CD4-positive, alpha-beta T cell treated with Interleukin-6 for 4 hours (primary cell): ENCODE data around the gene C1orf174.

ENCODE experiments used
- DNase-seq: peaks from one replicate; pipeline ENCODE4 v3.0.0-alpha.2; 2020; ENCODE audit warnings: mixed read lengths

C1orf174 gene

GRCh38 chr1:3864884-3865283 lies 35.2 kb downstream of the C1orf174 start:
- no peak for DNase-seq

GRCh38 chr1:3863231-3863935 lies 36.7 kb downstream of the C1orf174 start:
- no peak for DNase-seq

GRCh38 chr1:3858231-3858981 lies 41.7 kb downstream of the C1orf174 start:
- no peak for DNase-seq

GRCh38 chr1:3857791-3858129 lies 42.3 kb downstream of the C1orf174 start:
- DNase-seq = no peak

GRCh38 chr1:3856923-3857790 lies 42.9 kb downstream of the C1orf174 start, which contains the start of the genes CEP104 and DFFB:
Gene CEP104, minus strand, starts transcription at chr1:3857211. Its CDS starts 4,804 bp downstream, at chr1:3852407.
Gene DFFB, plus strand, starts transcription at chr1:3857476. Its CDS starts 128 bp downstream, at chr1:3857604.
- DNase-seq = peak; percentile 98

GRCh38 chr1:3852711-3853485 lies 47.2 kb downstream of the C1orf174 start:
- DNase-seq = no peak

GRCh38 chr1:3852091-3852490 lies 48.0 kb downstream of the C1orf174 start:
- DNase-seq = no peak

GRCh38 chr1:3851292-3851691 lies 48.8 kb downstream of the C1orf174 start:
- DNase-seq = no peak

GRCh38 chr1:3850857-3851256 lies 49.2 kb downstream of the C1orf174 start:
- DNase-seq = no peak

GRCh38 chr1:3847081-3847480 lies 53.0 kb downstream of the C1orf174 start:
- DNase-seq = no peak

- DNase-seq = no peak
Measured at GRCh38 chr1:3846541-3846940, 53.5 kb downstream of the C1orf174 start.

GRCh38 chr1:3842912-3843311 lies 57.2 kb downstream of the C1orf174 start:
- no peak for DNase-seq

- DNase-seq = no peak
Measured at GRCh38 chr1:3841491-3841890, 58.6 kb downstream of the C1orf174 start.
